ENCODE data around the gene GPR161. TPM values are rescaled to one million over a fixed set of nuclear protein-coding genes. Genes with fewer than 3 reads are reported as not detected.

GPR161 gene
- polyA plus RNA-seq, 1 donor (not counting 4 experiments of a cell fraction or from before 2014, with no cell fraction given), result 7.8 TPM

DNA sequence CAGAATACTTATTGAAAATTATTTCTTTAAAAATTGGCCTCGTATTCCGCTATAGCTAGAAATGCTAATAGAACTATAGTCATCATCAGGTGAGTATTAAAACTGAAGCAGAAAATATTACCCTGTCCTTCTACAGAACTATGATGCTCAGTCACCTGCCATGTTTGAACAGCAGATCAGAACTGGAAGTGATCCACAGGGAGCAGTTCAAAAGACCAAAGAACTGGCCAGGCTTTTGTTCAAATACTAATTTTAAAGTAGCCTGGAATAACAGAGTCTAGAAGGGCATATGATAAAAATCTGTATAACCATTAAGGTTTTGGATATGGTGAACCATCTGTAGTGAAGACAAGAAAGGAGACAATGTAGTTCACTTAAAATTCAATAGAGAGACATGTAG, 94.4 kb downstream of the GPR161 start:
- no peak for FAIRE-seq

DNA sequence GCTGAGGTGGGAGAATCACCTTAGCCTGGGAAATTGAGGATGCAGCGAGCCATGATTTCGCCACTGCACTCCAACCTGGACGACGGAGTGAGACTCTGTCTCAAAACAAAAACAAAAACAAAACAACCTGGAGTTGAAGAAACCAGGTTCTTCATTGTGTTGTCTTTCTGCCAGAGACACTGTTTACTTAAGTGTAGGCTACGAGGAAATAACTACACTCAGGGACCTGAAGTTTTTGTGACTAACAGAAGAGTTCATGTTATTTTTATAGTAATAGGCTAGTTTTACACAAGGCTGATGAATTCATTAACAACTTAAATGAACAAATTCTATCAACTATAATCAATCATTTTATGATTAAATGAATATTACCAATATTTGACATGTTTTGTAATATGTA, 101.4 kb downstream of the GPR161 start:
- H2AFZ ChIP-seq (ENCODE audit: control insufficient read depth, low read length), result no peak overlapping the region
- dilution Hi-C loops (cut with MboI; ENCODE audit: extremely low pct_ligation_motif_present, low sequenced_read_pairs), result no loop called here
- H3K27ac ChIP-seq (ENCODE audit: control insufficient read depth, insufficient read depth, low read length), result no peak overlapping the region
- FAIRE-seq (no peak), DNase-seq (ENCODE audit: low read depth, low spot score) (no peak)
- H3K9me3 ChIP-seq (ENCODE audit: control insufficient read depth, low read depth, low read length), result no peaks in the 10 kb centered on the region
- H4K20me1 ChIP-seq (ENCODE audit: control insufficient read depth, extremely low read depth, insufficient read depth, low read length), result no peaks in the 10 kb centered on the region
- H3K4me1 ChIP-seq (ENCODE audit: control insufficient read depth, extremely low read depth, insufficient read depth, low read length), result no peaks in the 10 kb centered on the region
- H3K4me2 ChIP-seq (ENCODE audit: control insufficient read depth, extremely low read depth, insufficient read depth, low read depth, low read length), result no peak overlapping the region
- no peak overlapping the region for H3K9ac ChIP-seq (ENCODE audit: control insufficient read depth, extremely low read depth, insufficient read depth, low read length)
- H3K79me2 ChIP-seq (ENCODE audit: control insufficient read depth, insufficient read depth, low read length), result no peaks in the 10 kb centered on the region
- H3K4me3 ChIP-seq (ENCODE audit: control insufficient read depth in 2 of 3, extremely low read depth in 1 of 3, insufficient read depth in 2 of 3, low read depth in 1 of 3, low read length in 3 of 3), result no peak overlapping the region
- no peaks in the 10 kb centered on the region for H3K9me1 ChIP-seq (ENCODE audit: control insufficient read depth, extremely low read depth, insufficient read depth, low read length)
- H3K36me3 ChIP-seq (ENCODE audit: control insufficient read depth in 2 of 2, extremely low read depth in 1 of 2, insufficient read depth in 2 of 2, low read length in 2 of 2), result peaks cover 0 to 2% of the 10 kb centered on the region in 2 experiments
- no peaks in the 10 kb centered on the region for H3K27me3 ChIP-seq (ENCODE audit: control insufficient read depth, extremely low read depth, insufficient read depth, low read length)
- TF ChIP-seq, protein P1, sequence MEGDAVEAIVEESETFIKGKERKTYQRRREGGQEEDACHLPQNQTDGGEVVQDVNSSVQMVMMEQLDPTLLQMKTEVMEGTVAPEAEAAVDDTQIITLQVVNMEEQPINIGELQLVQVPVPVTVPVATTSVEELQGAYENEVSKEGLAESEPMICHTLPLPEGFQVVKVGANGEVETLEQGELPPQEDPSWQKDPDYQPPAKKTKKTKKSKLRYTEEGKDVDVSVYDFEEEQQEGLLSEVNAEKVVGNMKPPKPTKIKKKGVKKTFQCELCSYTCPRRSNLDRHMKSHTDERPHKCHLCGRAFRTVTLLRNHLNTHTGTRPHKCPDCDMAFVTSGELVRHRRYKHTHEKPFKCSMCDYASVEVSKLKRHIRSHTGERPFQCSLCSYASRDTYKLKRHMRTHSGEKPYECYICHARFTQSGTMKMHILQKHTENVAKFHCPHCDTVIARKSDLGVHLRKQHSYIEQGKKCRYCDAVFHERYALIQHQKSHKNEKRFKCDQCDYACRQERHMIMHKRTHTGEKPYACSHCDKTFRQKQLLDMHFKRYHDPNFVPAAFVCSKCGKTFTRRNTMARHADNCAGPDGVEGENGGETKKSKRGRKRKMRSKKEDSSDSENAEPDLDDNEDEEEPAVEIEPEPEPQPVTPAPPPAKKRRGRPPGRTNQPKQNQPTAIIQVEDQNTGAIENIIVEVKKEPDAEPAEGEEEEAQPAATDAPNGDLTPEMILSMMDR (optimal IDR thresholded peaks at IDR 0.05 in 1 of 3, IDR thresholded peaks at IDR 0.05 in 1 of 3, conservative IDR thresholded peaks at IDR 0.05 in 1 of 3; ENCODE audit: extremely low read depth in 1 of 3, insufficient read depth in 2 of 3, low read length in 3 of 3), result no peak
- TF ChIP-seq EZH2 (IDR thresholded peaks at IDR 0.05; ENCODE audit: low read length), result no peak

More for the DNA sequence above, 94.4 kb downstream of the GPR161 start:
- Histone ChIP-seq H4K20me1 (ENCODE audit: control insufficient read depth, extremely low read depth, insufficient read depth, low read length) (no peaks in the 10 kb centered on the region), H3K27me3 (ENCODE audit: control insufficient read depth, extremely low read depth, insufficient read depth, low read length) (no peaks in the 10 kb centered on the region), H3K9ac (ENCODE audit: control insufficient read depth, extremely low read depth, insufficient read depth, low read length) (no peak overlapping the region), H3K9me1 (ENCODE audit: control insufficient read depth, extremely low read depth, insufficient read depth, low read length) (no peaks in the 10 kb centered on the region), H3K4me1 (ENCODE audit: control insufficient read depth, extremely low read depth, insufficient read depth, low read length) (no peaks in the 10 kb centered on the region), H3K4me2 (ENCODE audit: control insufficient read depth, extremely low read depth, insufficient read depth, low read depth, low read length) (no peak overlapping the region), H3K36me3 (ENCODE audit: control insufficient read depth in 2 of 2, extremely low read depth in 1 of 2, insufficient read depth in 2 of 2, low read length in 2 of 2) (peaks cover 0 to 9% of the 10 kb centered on the region in 2 experiments), H3K4me3 (ENCODE audit: control insufficient read depth in 2 of 3, extremely low read depth in 1 of 3, insufficient read depth in 2 of 3, low read depth in 1 of 3, low read length in 3 of 3) (no peak overlapping the region), H3K9me3 (ENCODE audit: control insufficient read depth, low read depth, low read length) (no peaks in the 10 kb centered on the region), H3K79me2 (ENCODE audit: control insufficient read depth, insufficient read depth, low read length) (no peaks in the 10 kb centered on the region), H3K27ac (ENCODE audit: control insufficient read depth, insufficient read depth, low read length) (no peak overlapping the region), H2AFZ (ENCODE audit: control insufficient read depth, low read length) (no peak overlapping the region)
- dilution Hi-C loops (cut with MboI; ENCODE audit: extremely low pct_ligation_motif_present, low sequenced_read_pairs), result no loop called here
- TF ChIP-seq, protein P1 (optimal IDR thresholded peaks at IDR 0.05 in 1 of 3, IDR thresholded peaks at IDR 0.05 in 1 of 3, conservative IDR thresholded peaks at IDR 0.05 in 1 of 3; ENCODE audit: extremely low read depth in 1 of 3, insufficient read depth in 2 of 3, low read length in 3 of 3), result no peak
- no peak for TF ChIP-seq EZH2 (IDR thresholded peaks at IDR 0.05; ENCODE audit: low read length)
- DNase-seq (ENCODE audit: low read depth, low spot score), result no peak
